HEK293 (cell line): ENCODE data around the gene SPHK1.

Source experiments
- CTCF ChIP-seq: fragments of 450-650 bp; formaldehyde crosslinking; IDR thresholded peaks from 2 replicates; pipeline ENCODE4 v1.5.1; 2016; ENCODE audit warnings: missing biosample characterization, missing genetic modification characterization
- GLI4 ChIP-seq: fragments of 450-650 bp; formaldehyde crosslinking; IDR thresholded peaks from 2 replicates; pipeline ENCODE4 v1.5.1; 2016; ENCODE audit warnings: missing biosample characterization, missing genetic modification characterization
- ZNF501 ChIP-seq: fragments of 450-650 bp; formaldehyde crosslinking; IDR thresholded peaks from 2 replicates; pipeline ENCODE4 v1.5.1; 2016; ENCODE audit warnings: missing biosample characterization, missing genetic modification characterization
- ZNF654 ChIP-seq: fragments of 450-650 bp; formaldehyde crosslinking; IDR thresholded peaks from 2 replicates; pipeline ENCODE4 v1.5.1; 2016; ENCODE audit warnings: low read depth, missing biosample characterization, missing genetic modification characterization
- ZNF768 ChIP-seq: fragments of 450-650 bp; formaldehyde crosslinking; IDR thresholded peaks from 2 replicates; pipeline ENCODE4 v1.5.1; 2018; ENCODE audit warnings: missing biosample characterization, mild to moderate bottlenecking, missing genetic modification characterization
- TF ChIP-seq, protein P1 (sequence below): fragments of 450-650 bp; formaldehyde crosslinking; IDR thresholded peaks from 2 replicates; pipeline ENCODE4 v1.5.1; 2016; ENCODE audit warnings: missing biosample characterization, missing genetic modification characterization, low read depth

DNA sequence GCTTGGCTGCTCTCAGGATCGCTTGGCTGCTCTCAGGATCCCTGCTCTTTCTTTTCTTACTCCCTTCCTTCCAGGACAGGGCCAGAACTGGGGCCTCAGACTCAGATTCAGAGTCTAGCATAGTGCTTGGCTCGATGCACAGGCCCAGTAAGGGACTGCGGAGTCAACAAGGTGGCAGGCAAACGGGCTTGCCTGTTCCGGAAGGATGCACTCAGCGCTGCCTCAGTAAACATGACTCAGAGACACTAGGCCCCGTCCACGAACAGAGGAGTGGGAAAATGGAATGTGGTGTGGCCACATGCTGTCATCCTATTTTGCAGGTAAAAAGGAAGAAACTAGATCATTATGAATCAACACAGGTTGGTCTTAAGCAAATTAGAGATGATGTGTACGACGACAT is 9.8 kb downstream of the SPHK1 start:
- TF ChIP-seq CTCF (tag by site-specific recombination) (no peak), ZNF768 (tag by site-specific recombination) (no peak), GLI4 (tag by site-specific recombination) (no peak), ZNF501 (tag by site-specific recombination) (no peak), ZNF654 (no peak)
- TF ChIP-seq, protein P1, sequence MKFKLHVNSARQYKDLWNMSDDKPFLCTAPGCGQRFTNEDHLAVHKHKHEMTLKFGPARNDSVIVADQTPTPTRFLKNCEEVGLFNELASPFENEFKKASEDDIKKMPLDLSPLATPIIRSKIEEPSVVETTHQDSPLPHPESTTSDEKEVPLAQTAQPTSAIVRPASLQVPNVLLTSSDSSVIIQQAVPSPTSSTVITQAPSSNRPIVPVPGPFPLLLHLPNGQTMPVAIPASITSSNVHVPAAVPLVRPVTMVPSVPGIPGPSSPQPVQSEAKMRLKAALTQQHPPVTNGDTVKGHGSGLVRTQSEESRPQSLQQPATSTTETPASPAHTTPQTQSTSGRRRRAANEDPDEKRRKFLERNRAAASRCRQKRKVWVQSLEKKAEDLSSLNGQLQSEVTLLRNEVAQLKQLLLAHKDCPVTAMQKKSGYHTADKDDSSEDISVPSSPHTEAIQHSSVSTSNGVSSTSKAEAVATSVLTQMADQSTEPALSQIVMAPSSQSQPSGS (tag by site-specific recombination) = no peak
